HepG2 (cell line): ENCODE measurements around the gene DUSP12. TPM values are rescaled to one million over a fixed set of nuclear protein-coding genes. Genes with fewer than 3 reads are reported as not detected.

Source experiments
- BCL6 ChIP-seq: IDR thresholded peaks from 2 replicates; pipeline ENCODE4 v1.6.1; 2016; ENCODE audit warnings: missing genetic modification reagents, missing compliant biosample characterization
- FIP1L1 ChIP-seq: fragments of 200-400 bp; formaldehyde crosslinking; IDR thresholded peaks from 2 replicates; pipeline ENCODE4 v1.6.1; 2018; ENCODE audit warnings: low read depth, mild to moderate bottlenecking, low read length, moderate library complexity, borderline replicate concordance; ENCODE audit not compliant: insufficient read depth
- NAIF1 ChIP-seq: sonication (generic); formaldehyde crosslinking; IDR thresholded peaks from 2 replicates; pipeline ENCODE4 v1.5.0; 2020; ENCODE audit warnings: mild to moderate bottlenecking, missing genetic modification reagents, borderline replicate concordance
- NR1H2 ChIP-seq: sonication (generic); formaldehyde crosslinking; IDR thresholded peaks from 2 replicates; pipeline ENCODE4 v1.8.1; 2022; ENCODE audit warnings: low read depth, missing genetic modification reagents, borderline replicate concordance
- RXRA ChIP-seq: sonication (generic); formaldehyde crosslinking; IDR thresholded peaks from 2 replicates; pipeline ENCODE4 v1.5.1; 2020; ENCODE audit warnings: missing genetic modification reagents
- ZBTB14 ChIP-seq: sonication (generic); formaldehyde crosslinking; IDR thresholded peaks from 2 replicates; pipeline ENCODE4 v1.4.0; 2020; ENCODE audit warnings: missing genetic modification reagents
- ZBTB33 ChIP-seq: sonication (generic); formaldehyde crosslinking; IDR thresholded peaks from 2 replicates; pipeline ENCODE4 v1.4.0; 2020; ENCODE audit warnings: missing genetic modification reagents
- ZNF407 ChIP-seq: sonication (generic); formaldehyde crosslinking; IDR thresholded peaks from one replicate; pipeline ENCODE4 v1.5.1; 2020; ENCODE audit warnings: mild to moderate bottlenecking, missing genetic modification reagents; ENCODE audit errors: not compliant biosample characterization
- polyA plus RNA-seq, 8 experiments: library from polyadenylated mRNA; depleted of rRNA in 3 of 8; stranded (reverse) in 7 of 8; unstranded in 1 of 8; fragments of >200 nt; fragmentation: Illumina TruSeq in 4 of 8; extraction: Trizol in 4 of 8; gene quantifications; 2 replicates each; pipeline versions ENCODE4 v1.2.1 to v1.2.3, GENCODE V29; 2011 to 2016; ENCODE audit warnings: low read depth in 4 of 8, missing spikeins in 1 of 8, mixed read lengths in 1 of 8; ENCODE audit not compliant: insufficient read depth in 1 of 8
- total RNA-seq, 5 experiments: library from RNA; depleted of rRNA; stranded (reverse); fragments of >200 nt; fragmentation: Illumina TruSeq; extraction: Trizol; gene quantifications; 2 replicates each; pipeline ENCODE4 v1.2.3, GENCODE V29; 2016; ENCODE audit warnings: low read depth in 1 of 5
- TF ChIP-seq, protein P1 (sequence below): sonication (generic); formaldehyde crosslinking; IDR thresholded peaks from 2 replicates; pipeline ENCODE4 v1.4.0; 2020; ENCODE audit warnings: missing genetic modification reagents, borderline replicate concordance

The DUSP12 gene
- total and polyA plus RNA-seq, 2 of the 13 experiments (the other 11 are each of a cell fraction or from before 2014, with no cell fraction given): 36.7 to 37.1 TPM

DNA sequence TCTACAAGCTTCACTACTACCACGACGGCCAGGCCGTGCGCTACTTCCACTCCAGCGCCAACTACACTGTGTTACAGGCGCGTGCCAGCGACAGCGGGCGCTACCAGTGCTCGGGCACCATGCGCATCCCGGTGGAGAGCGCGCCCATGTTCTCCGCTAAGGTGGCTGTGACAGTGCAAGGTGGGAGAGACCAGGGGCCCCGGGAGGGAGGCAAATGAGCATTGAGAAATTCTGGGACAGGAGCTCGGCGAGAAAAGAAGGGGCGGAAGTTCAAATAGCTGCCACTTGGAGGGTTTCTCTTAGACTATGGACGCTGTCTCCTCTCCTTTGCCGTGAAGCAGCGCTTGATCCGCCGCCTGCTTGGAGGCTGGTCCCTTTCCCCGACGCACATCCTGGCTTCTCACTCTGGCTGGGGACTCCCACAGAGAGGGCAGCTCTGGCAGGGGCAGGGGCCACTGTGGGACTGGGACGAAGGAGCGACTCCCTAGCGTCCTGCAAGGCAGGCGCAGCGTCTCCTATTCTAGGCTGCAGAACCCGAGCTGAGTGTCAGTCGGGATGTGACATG is 23.6 kb upstream of the DUSP12 start (continued):
- TF ChIP-seq BCL6 (no peak), NAIF1 (CRISPR knock-in tag) (no peak), NR1H2 (CRISPR knock-in tag) (no peak), ZBTB33 (CRISPR knock-in tag) (no peak; the same call in 1 of the 2 replicates), ZBTB14 (0 out of 2 replicates have a peak, but pooled peaks have one; percentile 15), FIP1L1 (no peak), ZNF407 (CRISPR knock-in tag) (no peak), RXRA (CRISPR knock-in tag) (no peak)
- TF ChIP-seq, protein P1, sequence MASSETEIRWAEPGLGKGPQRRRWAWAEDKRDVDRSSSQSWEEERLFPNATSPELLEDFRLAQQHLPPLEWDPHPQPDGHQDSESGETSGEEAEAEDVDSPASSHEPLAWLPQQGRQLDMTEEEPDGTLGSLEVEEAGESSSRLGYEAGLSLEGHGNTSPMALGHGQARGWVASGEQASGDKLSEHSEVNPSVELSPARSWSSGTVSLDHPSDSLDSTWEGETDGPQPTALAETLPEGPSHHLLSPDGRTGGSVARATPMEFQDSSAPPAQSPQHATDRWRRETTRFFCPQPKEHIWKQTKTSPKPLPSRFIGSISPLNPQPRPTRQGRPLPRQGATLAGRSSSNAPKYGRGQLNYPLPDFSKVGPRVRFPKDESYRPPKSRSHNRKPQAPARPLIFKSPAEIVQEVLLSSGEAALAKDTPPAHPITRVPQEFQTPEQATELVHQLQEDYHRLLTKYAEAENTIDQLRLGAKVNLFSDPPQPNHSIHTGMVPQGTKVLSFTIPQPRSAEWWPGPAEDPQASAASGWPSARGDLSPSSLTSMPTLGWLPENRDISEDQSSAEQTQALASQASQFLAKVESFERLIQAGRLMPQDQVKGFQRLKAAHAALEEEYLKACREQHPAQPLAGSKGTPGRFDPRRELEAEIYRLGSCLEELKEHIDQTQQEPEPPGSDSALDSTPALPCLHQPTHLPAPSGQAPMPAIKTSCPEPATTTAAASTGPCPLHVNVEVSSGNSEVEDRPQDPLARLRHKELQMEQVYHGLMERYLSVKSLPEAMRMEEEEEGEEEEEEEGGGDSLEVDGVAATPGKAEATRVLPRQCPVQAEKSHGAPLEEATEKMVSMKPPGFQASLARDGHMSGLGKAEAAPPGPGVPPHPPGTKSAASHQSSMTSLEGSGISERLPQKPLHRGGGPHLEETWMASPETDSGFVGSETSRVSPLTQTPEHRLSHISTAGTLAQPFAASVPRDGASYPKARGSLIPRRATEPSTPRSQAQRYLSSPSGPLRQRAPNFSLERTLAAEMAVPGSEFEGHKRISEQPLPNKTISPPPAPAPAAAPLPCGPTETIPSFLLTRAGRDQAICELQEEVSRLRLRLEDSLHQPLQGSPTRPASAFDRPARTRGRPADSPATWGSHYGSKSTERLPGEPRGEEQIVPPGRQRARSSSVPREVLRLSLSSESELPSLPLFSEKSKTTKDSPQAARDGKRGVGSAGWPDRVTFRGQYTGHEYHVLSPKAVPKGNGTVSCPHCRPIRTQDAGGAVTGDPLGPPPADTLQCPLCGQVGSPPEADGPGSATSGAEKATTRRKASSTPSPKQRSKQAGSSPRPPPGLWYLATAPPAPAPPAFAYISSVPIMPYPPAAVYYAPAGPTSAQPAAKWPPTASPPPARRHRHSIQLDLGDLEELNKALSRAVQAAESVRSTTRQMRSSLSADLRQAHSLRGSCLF (CRISPR knock-in tag): no peak
